ENCODE measurements around the gene IMMP2L.

IMMP2L gene

GRCh38 chr7:111228437-111228836 is 333.9 kb downstream of the IMMP2L start:
- no peak for DNase-seq (ENCODE audit: low read depth)
- TF ChIP-seq, protein P1, sequence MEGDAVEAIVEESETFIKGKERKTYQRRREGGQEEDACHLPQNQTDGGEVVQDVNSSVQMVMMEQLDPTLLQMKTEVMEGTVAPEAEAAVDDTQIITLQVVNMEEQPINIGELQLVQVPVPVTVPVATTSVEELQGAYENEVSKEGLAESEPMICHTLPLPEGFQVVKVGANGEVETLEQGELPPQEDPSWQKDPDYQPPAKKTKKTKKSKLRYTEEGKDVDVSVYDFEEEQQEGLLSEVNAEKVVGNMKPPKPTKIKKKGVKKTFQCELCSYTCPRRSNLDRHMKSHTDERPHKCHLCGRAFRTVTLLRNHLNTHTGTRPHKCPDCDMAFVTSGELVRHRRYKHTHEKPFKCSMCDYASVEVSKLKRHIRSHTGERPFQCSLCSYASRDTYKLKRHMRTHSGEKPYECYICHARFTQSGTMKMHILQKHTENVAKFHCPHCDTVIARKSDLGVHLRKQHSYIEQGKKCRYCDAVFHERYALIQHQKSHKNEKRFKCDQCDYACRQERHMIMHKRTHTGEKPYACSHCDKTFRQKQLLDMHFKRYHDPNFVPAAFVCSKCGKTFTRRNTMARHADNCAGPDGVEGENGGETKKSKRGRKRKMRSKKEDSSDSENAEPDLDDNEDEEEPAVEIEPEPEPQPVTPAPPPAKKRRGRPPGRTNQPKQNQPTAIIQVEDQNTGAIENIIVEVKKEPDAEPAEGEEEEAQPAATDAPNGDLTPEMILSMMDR (conservative IDR thresholded peaks at IDR 0.05; ENCODE audit: control insufficient read depth, insufficient read depth, low read depth, low read length) = no peak
- H3K4me3 ChIP-seq (ENCODE audit: control insufficient read depth, low read depth, low read length) = no peak overlapping the region

- TF ChIP-seq, protein P1 (conservative IDR thresholded peaks at IDR 0.05; ENCODE audit: control insufficient read depth, insufficient read depth, low read depth, low read length) = no peak
- no peak for DNase-seq (ENCODE audit: low read depth)
These were observed 335.5 kb downstream of the IMMP2L start for GRCh38 chr7:111226800-111227199.

DNA sequence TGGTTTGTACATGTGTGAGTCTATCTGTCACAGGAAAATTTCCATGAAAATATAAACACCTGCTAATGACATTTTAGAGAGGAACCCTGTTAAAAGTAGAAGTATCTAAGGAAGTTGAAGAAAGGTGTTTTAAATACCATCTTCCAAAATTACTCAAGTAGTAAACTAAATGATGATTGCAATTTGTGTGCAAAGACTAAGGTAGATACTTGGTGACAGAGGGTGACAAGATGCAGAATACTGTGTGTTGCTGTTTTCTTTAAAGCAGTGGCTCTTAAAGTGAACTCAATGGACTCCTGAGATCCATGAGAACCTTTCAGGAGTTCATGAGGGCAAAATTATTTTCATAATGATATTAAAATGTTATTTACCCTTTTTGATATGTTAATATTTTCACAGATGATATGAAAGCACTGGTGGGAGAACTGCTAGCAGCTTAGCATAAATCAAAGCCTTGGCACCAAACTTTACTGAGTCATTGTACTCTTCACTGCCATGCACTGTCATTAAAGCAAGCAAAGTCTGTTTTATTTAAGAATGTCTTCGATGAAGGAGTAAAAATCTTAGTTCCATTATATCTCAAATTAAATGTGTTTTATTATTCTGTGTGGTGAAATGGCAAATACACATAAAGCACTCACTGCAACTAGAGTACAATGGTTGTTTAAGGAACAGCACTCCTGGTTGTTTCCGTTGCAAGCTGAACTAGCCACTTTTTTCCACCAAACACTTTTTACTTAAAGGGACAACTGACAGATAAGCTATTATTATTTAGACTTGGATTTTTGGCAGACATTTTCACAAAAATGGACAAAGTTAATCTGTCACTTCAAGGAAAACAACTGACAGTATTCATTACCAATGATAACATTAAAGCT is 337.7 kb downstream of the IMMP2L start:
- TF ChIP-seq, protein P1 (conservative IDR thresholded peaks at IDR 0.05; ENCODE audit: control insufficient read depth, insufficient read depth, low read depth, low read length) = no peak
- peak; percentile 42 for DNase-seq (ENCODE audit: low read depth)
- no peak overlapping the region for H3K4me3 ChIP-seq (ENCODE audit: control insufficient read depth, low read depth, low read length)

More at GRCh38 chr7:111226800-111227199, 335.5 kb downstream of the IMMP2L start:
- no peak overlapping the region for H3K4me3 ChIP-seq (ENCODE audit: control insufficient read depth, low read depth, low read length)

DNA sequence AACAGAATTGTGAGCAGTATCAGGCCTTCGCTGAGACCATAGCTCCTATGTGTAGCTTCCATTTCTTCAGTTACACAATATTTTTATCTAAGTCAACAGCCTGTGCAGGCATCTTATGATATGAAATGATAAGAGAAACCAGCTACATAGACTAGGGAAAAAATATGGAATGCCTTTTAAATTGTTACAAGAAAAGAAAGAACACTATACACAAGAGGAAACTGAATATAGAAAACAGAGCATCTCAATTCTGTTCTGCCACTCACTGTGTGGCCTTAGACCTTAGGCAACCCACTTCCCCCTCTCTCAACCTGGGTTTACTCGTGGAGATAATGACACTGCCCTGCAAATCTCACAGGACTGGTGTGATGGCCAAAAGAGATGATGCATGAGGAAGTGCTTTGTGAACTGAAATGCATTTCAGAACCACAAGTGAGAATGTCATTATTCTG is 338.5 kb downstream of the IMMP2L start:
- no peak for DNase-seq (ENCODE audit: low read depth)
- H3K4me3 ChIP-seq (ENCODE audit: control insufficient read depth, low read depth, low read length) = no peak overlapping the region
- TF ChIP-seq, protein P1 (conservative IDR thresholded peaks at IDR 0.05; ENCODE audit: control insufficient read depth, insufficient read depth, low read depth, low read length) = no peak

DNA sequence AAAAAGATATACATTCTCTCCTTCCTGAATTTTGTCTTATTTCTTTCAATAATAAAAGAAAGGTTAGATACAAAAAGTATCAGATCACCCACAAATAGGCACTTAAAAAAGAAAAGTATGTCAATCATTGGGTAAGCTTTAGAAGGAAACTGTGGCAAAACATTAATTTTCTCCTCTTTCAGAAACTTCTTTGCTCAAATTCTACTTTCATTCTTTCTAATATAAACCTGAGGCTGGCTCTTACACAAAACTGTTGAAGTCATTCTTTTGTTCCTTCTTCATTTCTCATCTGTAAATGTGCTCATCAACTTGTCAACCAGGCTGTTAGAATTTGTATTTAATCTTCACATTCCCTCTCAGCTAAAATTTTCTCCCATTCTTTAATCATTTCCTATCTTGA is 346.7 kb downstream of the IMMP2L start:
- DNase-seq (ENCODE audit: low read depth) = no peak
- TF ChIP-seq, protein P1 (conservative IDR thresholded peaks at IDR 0.05; ENCODE audit: control insufficient read depth, insufficient read depth, low read depth, low read length) = no peak
- H3K4me3 ChIP-seq (ENCODE audit: control insufficient read depth, low read depth, low read length) = no peak overlapping the region

DNA sequence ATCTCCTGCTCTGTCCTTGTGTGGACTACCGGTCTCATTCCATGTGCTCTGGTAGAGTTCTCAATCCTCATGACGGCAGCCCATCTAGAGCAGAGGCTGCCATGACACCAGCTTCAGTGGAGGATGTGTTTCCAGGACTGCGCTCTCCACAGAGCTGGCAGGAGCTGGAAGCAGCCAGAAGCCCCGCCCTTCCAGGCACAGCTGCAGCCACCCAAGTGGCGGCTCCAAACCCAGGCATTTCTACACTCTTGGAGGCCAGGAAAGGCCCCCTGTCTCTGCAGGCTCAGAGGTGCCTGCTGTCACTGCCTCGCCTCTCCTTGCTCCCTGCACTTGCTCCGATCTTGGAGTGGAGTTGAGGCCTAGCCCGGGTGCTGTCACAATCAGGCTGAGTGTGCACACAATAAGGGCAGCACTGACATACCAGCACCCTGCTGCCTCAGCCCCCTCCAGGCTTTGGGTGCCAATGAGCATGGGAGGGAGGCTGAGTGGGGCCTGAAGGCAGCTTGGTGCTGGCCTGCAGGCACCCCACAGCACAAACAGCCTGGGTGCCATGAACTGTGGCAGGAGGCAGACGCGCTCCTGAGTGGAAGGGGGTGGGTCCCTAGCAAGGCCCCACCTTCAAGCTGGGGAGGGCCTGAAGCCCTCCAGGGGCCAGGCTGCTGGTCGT is 349.3 kb downstream of the IMMP2L start:
- DNase-seq (ENCODE audit: low read depth) = no peak
- TF ChIP-seq, protein P1 (conservative IDR thresholded peaks at IDR 0.05; ENCODE audit: control insufficient read depth, insufficient read depth, low read depth, low read length) = no peak
- H3K4me3 ChIP-seq (ENCODE audit: control insufficient read depth, low read depth, low read length) = no peak overlapping the region
